Keratinocyte (primary cell): ENCODE results near the gene RHEB.
"Not testable (repeated sequence)": the region's sequence is repeated elsewhere in the genome, so short reads cannot be mapped to it uniquely, and the experiment has no call there.

Experiments
- CTCF ChIP-seq, 3 experiments: IDR thresholded peaks in 1 of 3; conservative IDR thresholded peaks in 1 of 3; optimal IDR thresholded peaks in 1 of 3; 2 replicates in 2 of 3; 3 replicates in 1 of 3; pipeline versions ENCODE3 to v1.5.1; 2011; ENCODE audit warnings: low read length in 3 of 3, mild to moderate bottlenecking in 3 of 3, moderate library complexity in 2 of 3, control low read depth in 1 of 3, inconsistent platforms in 1 of 3; ENCODE audit not compliant: insufficient read depth in 2 of 3; ENCODE audit errors: extremely low read depth in 1 of 3
- EZH2 ChIP-seq: IDR thresholded peaks from one replicate; pipeline ENCODE4 v1.6.1; 2012; ENCODE audit warnings: inconsistent platforms, mild to moderate bottlenecking, low read length, moderate library complexity

- not testable (repeated sequence) for TF ChIP-seq CTCF (optimal IDR thresholded peaks at IDR 0.05 in 1 of 3, IDR thresholded peaks at IDR 0.05 in 1 of 3, conservative IDR thresholded peaks at IDR 0.05 in 1 of 3; ENCODE audit: extremely low read depth in 1 of 3, insufficient read depth in 2 of 3, low read length in 3 of 3); EZH2
Measured at GRCh38 chr7:151536178-151536577, 16.5 kb upstream of the RHEB start.
